Measurements from ENCODE around the gene VAV2.

Gene VAV2

GRCh38 chr9:133801739-133802138 lies 190.4 kb downstream of the VAV2 start:
- no peak for ATAC-seq
- no peak for TF ChIP-seq SNAI2 (CRISPR knock-in tag; IDR thresholded peaks at IDR 0.05)
- no peak for TF ChIP-seq GLIS3 (CRISPR knock-in tag; IDR thresholded peaks at IDR 0.05)
- no peak for TF ChIP-seq ZFP3 (CRISPR knock-in tag; IDR thresholded peaks at IDR 0.05)
- TF ChIP-seq ZNF70 (CRISPR knock-in tag; IDR thresholded peaks at IDR 0.05), result no peak
- TF ChIP-seq ESRRG (CRISPR knock-in tag; IDR thresholded peaks at IDR 0.05), result no peak
- no peak for TF ChIP-seq ZNF565 (CRISPR knock-in tag; conservative IDR thresholded peaks at IDR 0.05; ENCODE audit: low read depth)
- TF ChIP-seq POU6F1 (CRISPR knock-in tag; IDR thresholded peaks at IDR 0.05; ENCODE audit: borderline replicate concordance, low read depth), result no peak
- no peak for TF ChIP-seq ZFP30 (CRISPR knock-in tag; IDR thresholded peaks at IDR 0.05)
- no peak for TF ChIP-seq CSRNP3 (CRISPR knock-in tag; IDR thresholded peaks at IDR 0.05)
- TF ChIP-seq PPARA (CRISPR knock-in tag; IDR thresholded peaks at IDR 0.05; ENCODE audit: borderline replicate concordance), result no peak
- TF ChIP-seq TOX (CRISPR knock-in tag; IDR thresholded peaks at IDR 0.05; ENCODE audit: borderline replicate concordance), result no peak
- no peak for TF ChIP-seq ZNF8 (CRISPR knock-in tag; IDR thresholded peaks at IDR 0.05)
- no peak for TF ChIP-seq CREB5 (CRISPR knock-in tag; IDR thresholded peaks at IDR 0.05; ENCODE audit: low read depth)
- TF ChIP-seq ZC3H10 (CRISPR knock-in tag; IDR thresholded peaks at IDR 0.05), result no peak
- TF ChIP-seq CSDC2 (CRISPR knock-in tag; IDR thresholded peaks at IDR 0.05), result no peak
- TF ChIP-seq TCF4 (CRISPR knock-in tag; IDR thresholded peaks at IDR 0.05; ENCODE audit: borderline replicate concordance), result no peak
- TF ChIP-seq OSR1 (CRISPR knock-in tag; IDR thresholded peaks at IDR 0.05), result no peak

- TF ChIP-seq ZNF8 (CRISPR knock-in tag; IDR thresholded peaks at IDR 0.05), result no peak
- no peak for TF ChIP-seq SNAI2 (CRISPR knock-in tag; IDR thresholded peaks at IDR 0.05)
- no peak for TF ChIP-seq ZFP3 (CRISPR knock-in tag; IDR thresholded peaks at IDR 0.05)
- TF ChIP-seq PATZ1 (CRISPR knock-in tag; IDR thresholded peaks at IDR 0.05; ENCODE audit: borderline replicate concordance), result no peak
- TF ChIP-seq ZNF70 (CRISPR knock-in tag; IDR thresholded peaks at IDR 0.05), result no peak
- ATAC-seq, result no peak
Observed at GRCh38 chr9:133800266-133800665, 191.9 kb downstream of the VAV2 start.

GRCh38 chr9:133799716-133800115 lies 192.4 kb downstream of the VAV2 start:
- no peak for TF ChIP-seq CSDC2 (CRISPR knock-in tag; IDR thresholded peaks at IDR 0.05)
- no peak for TF ChIP-seq RARB (CRISPR knock-in tag; IDR thresholded peaks at IDR 0.05)
- no peak for TF ChIP-seq ZNF565 (CRISPR knock-in tag; conservative IDR thresholded peaks at IDR 0.05; ENCODE audit: low read depth)
- TF ChIP-seq PATZ1 (CRISPR knock-in tag; IDR thresholded peaks at IDR 0.05; ENCODE audit: borderline replicate concordance), result no peak
- TF ChIP-seq TCF4 (CRISPR knock-in tag; IDR thresholded peaks at IDR 0.05; ENCODE audit: borderline replicate concordance), result no peak
- TF ChIP-seq ZFP30 (CRISPR knock-in tag; IDR thresholded peaks at IDR 0.05), result no peak
- TF ChIP-seq TOX (CRISPR knock-in tag; IDR thresholded peaks at IDR 0.05; ENCODE audit: borderline replicate concordance), result no peak
- no peak for TF ChIP-seq ARNTL (CRISPR knock-in tag; IDR thresholded peaks at IDR 0.05; ENCODE audit: borderline replicate concordance, low read depth)
- no peak for TF ChIP-seq SNAI2 (CRISPR knock-in tag; IDR thresholded peaks at IDR 0.05)
- no peak for TF ChIP-seq ZC3H10 (CRISPR knock-in tag; IDR thresholded peaks at IDR 0.05)
- no peak for TF ChIP-seq ZFP3 (CRISPR knock-in tag; IDR thresholded peaks at IDR 0.05)
- no peak for TF ChIP-seq ZNF70 (CRISPR knock-in tag; IDR thresholded peaks at IDR 0.05)
- no peak for TF ChIP-seq GLIS3 (CRISPR knock-in tag; IDR thresholded peaks at IDR 0.05)
- no peak for TF ChIP-seq OSR1 (CRISPR knock-in tag; IDR thresholded peaks at IDR 0.05)
- no peak for TF ChIP-seq TSHZ2 (CRISPR knock-in tag; IDR thresholded peaks at IDR 0.05)
- no peak for TF ChIP-seq PPARA (CRISPR knock-in tag; IDR thresholded peaks at IDR 0.05; ENCODE audit: borderline replicate concordance)
- no peak for TF ChIP-seq CREB5 (CRISPR knock-in tag; IDR thresholded peaks at IDR 0.05; ENCODE audit: low read depth)
- ATAC-seq, result no peak
